IPS-15b (cell line): ENCODE results near the gene MYO1H.
A peak's percentile ranks its signal among the peaks of the same experiment; 100 is the strongest.

Experiments used
- H3K27me3 ChIP-seq: one replicate; pipeline ENCODE4 v1.6.1; 2013; ENCODE audit warnings: low read length; ENCODE audit not compliant: control insufficient read depth, insufficient read depth
- H3K36me3 ChIP-seq: one replicate; pipeline ENCODE4 v1.6.1; 2013; ENCODE audit warnings: low read length; ENCODE audit not compliant: control insufficient read depth, insufficient read depth
- H3K4me1 ChIP-seq: one replicate; pipeline ENCODE4 v1.6.1; 2013; ENCODE audit warnings: mild to moderate bottlenecking, low read length; ENCODE audit not compliant: control insufficient read depth, insufficient read depth
- H3K4me3 ChIP-seq: one replicate; pipeline ENCODE4 v1.5.1; 2013; ENCODE audit warnings: low read depth, low read length
- H3K9ac ChIP-seq: one replicate; pipeline ENCODE4 v1.6.1; 2013; ENCODE audit warnings: low read depth, mild to moderate bottlenecking, low read length
- H3K9me3 ChIP-seq: one replicate; pipeline ENCODE4 v1.6.1; 2013; ENCODE audit warnings: mild to moderate bottlenecking, low read length; ENCODE audit not compliant: control insufficient read depth, insufficient read depth

MYO1H gene

DNA sequence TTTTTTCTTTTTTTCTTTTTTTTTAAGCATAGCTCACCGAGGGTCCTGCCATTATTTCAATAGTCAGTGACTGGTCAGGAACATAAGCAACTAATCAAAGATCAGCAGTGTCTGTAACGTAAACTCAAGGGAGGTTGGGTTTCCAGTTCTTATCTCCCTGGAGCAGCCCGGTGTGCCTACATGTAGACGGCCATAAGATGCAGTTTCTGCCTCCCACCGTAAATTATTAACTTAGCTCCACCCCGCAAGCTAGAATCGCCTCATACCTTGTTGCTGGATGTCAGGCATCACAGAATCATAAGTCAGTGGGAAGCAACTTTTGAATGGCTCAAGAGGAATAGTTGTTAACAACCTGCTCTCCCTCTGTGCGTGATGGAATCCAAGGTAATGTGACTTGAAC is at the start of gene MYO1H:
TSS of gene MYO1H (plus strand) at position 312 of the 400 bp plus-strand sequence. CDS start at position 373, 61 bp downstream.
- no peak within 1 kb of the TSS for H3K9ac ChIP-seq
- H3K27me3 ChIP-seq = no peaks in the 10 kb centered on the region
- H3K9me3 ChIP-seq = no peaks in the 10 kb centered on the region
- no peaks in the 10 kb centered on the region for H3K36me3 ChIP-seq
- no peak within 1 kb of the TSS for H3K4me3 ChIP-seq
- no peaks in the 10 kb centered on the region for H3K4me1 ChIP-seq

DNA sequence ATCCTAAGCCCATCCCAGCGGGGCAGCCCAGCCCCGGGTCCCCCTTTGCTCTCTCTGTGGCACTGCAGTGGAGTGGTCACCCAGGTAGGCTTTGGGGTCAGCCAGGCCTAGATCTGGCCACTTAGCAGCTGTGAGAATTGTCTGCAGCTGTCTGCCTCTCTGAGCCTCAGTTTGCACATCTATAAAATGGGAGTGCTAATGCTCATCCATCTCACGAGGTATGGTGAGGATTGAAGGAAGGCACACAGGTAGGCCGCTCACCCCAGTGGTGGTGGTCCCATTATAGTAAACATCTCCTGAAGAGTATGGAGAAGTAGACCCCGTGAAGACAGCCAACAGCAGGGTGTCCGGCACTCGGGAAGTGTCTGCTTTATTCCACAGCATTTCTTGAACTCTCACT is 47.9 kb upstream of the MYO1H start:
- no peaks in the 10 kb centered on the region for H3K9me3 ChIP-seq
- no peak overlapping the region for H3K9ac ChIP-seq
- no peaks in the 10 kb centered on the region for H3K27me3 ChIP-seq
- H3K4me3 ChIP-seq = no peak overlapping the region
- H3K36me3 ChIP-seq = no peaks in the 10 kb centered on the region
- no peaks in the 10 kb centered on the region for H3K4me1 ChIP-seq

- no peaks in the 10 kb centered on the region for H3K36me3 ChIP-seq
- H3K4me3 ChIP-seq = no peak overlapping the region
- H3K4me1 ChIP-seq = no peaks in the 10 kb centered on the region
- H3K27me3 ChIP-seq = peaks cover 6% of the 10 kb centered on the region
- no peaks in the 10 kb centered on the region for H3K9me3 ChIP-seq
- H3K9ac ChIP-seq = no peak overlapping the region
These were observed 46.0 kb upstream of the MYO1H start for GRCh38 chr12:109301643-109302168.

DNA sequence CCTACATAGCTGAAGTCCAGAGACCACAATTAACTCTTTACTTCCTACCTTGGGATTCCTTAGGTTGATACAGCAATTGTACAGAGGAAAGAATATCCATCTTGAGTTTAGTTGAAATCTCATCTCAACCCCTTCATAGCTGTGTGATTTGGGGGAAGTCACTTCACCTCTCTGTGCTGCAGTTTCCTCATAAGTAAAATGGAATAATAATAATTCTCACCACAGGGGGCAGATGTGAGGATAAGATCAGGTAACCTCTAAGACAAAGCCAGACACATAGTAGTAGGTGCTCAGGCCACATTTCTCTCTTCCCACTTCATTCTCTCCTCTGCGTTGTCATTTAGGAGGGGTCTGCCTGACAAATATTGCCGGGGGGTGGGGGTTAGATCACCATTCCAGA is 45.3 kb upstream of the MYO1H start:
- Histone ChIP-seq H3K4me3 (no peak overlapping the region), H3K4me1 (no peaks in the 10 kb centered on the region), H3K36me3 (no peaks in the 10 kb centered on the region), H3K27me3 (peaks cover 12% of the 10 kb centered on the region), H3K9me3 (no peaks in the 10 kb centered on the region), H3K9ac (no peak overlapping the region)

GRCh38 chr12:109302770-109303169 is 44.9 kb upstream of the MYO1H start:
- H3K4me3 ChIP-seq = no peak overlapping the region

DNA sequence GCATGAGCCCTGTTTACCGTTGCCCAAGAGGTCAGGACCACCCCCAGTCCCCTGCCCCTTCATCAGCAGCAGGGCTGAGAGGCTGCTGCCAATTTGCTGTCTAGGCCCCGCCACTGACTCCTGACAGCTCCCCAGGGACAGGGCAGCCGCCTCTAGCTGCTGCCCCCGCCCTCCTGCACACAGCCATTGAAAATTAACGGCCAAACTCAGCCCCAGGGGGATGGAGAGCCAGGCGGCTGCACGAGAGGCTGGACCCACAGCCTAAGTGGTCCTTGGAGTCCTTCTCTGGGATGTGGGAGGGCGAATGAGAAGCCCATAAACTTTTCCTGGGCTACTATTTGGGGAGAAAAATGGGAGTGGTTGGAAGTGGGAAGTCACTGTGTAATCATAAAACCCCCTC is 43.2 kb upstream of the MYO1H start:
- no peaks in the 10 kb centered on the region for H3K4me1 ChIP-seq
- no peak overlapping the region for H3K9ac ChIP-seq
- no peaks in the 10 kb centered on the region for H3K9me3 ChIP-seq
- H3K4me3 ChIP-seq = no peak overlapping the region
- H3K27me3 ChIP-seq = peaks cover 27% of the 10 kb centered on the region
- H3K36me3 ChIP-seq = no peaks in the 10 kb centered on the region

More at GRCh38 chr12:109302770-109303169, 44.9 kb upstream of the MYO1H start:
- Histone ChIP-seq H3K27me3 (peaks cover 16% of the 10 kb centered on the region), H3K9me3 (no peaks in the 10 kb centered on the region), H3K36me3 (no peaks in the 10 kb centered on the region), H3K9ac (no peak overlapping the region), H3K4me1 (no peaks in the 10 kb centered on the region)

GRCh38 chr12:109305547-109305946 is 42.2 kb upstream of the MYO1H start:
- peaks cover 33% of the 10 kb centered on the region for H3K27me3 ChIP-seq
- no peak overlapping the region for H3K9ac ChIP-seq
- H3K4me3 ChIP-seq = no peak overlapping the region
- H3K4me1 ChIP-seq = no peaks in the 10 kb centered on the region
- H3K36me3 ChIP-seq = no peaks in the 10 kb centered on the region
- H3K9me3 ChIP-seq = no peaks in the 10 kb centered on the region

GRCh38 chr12:109307051-109307450 is 40.6 kb upstream of the MYO1H start:
- H3K9ac ChIP-seq = no peak overlapping the region
- H3K36me3 ChIP-seq = no peaks in the 10 kb centered on the region
- H3K4me3 ChIP-seq = no peak overlapping the region
- no peaks in the 10 kb centered on the region for H3K9me3 ChIP-seq
- no peaks in the 10 kb centered on the region for H3K4me1 ChIP-seq
- H3K27me3 ChIP-seq = peaks cover 48% of the 10 kb centered on the region

DNA sequence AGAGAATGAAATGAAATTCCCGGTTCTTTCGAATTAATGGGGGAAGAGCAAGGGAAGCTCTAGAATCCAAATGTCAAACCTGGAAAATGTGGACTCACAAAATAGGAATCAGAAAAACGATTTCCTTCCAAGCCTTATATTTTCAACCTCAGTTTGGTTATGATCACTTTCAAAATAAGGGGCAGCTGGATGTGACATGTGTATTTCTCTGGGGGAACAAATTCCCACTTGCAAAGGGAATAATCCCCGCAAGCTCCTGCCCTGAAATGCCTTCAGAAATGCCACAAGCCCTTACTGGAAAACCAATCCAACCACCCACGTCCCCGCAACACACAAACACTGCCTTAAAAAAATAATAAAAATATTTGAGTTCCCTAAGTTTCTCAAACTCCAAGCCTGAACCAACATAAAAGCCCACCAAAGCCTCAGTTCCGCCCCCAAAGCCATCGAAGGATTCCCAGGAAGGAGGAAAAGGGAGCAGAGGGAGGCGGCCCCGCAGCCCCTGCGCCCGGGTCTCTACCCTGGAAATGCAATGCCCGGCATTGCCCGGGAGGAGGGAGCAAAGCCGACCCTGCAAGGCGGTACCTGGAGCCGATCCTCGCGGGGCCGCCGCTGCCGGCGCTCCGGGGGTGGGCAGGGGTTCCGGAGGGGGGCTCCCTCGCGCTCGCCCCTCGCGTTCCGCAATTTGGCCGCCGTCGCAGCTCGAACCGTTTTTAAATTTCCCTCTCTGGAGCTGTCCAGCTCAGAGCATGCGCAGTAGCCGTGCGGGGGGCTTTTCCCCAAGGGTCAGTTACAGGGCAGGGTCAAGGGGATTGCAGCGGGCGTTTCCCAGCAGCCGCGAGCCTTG is 38.9 kb upstream of the MYO1H start, which contains the start of gene FOXN4:
TSS of gene FOXN4 (minus strand) at position 751 of the 847 bp plus-strand sequence. CDS start 963 bp downstream, outside the sequence.
- Histone ChIP-seq H3K9ac (no peak within 1 kb of the TSS), H3K36me3 (no peaks in the 10 kb centered on the region), H3K4me1 (no peaks in the 10 kb centered on the region), H3K9me3 (no peaks in the 10 kb centered on the region), H3K4me3 (peak within 1 kb of the TSS; percentile 70), H3K27me3 (peaks cover 54% of the 10 kb centered on the region)

DNA sequence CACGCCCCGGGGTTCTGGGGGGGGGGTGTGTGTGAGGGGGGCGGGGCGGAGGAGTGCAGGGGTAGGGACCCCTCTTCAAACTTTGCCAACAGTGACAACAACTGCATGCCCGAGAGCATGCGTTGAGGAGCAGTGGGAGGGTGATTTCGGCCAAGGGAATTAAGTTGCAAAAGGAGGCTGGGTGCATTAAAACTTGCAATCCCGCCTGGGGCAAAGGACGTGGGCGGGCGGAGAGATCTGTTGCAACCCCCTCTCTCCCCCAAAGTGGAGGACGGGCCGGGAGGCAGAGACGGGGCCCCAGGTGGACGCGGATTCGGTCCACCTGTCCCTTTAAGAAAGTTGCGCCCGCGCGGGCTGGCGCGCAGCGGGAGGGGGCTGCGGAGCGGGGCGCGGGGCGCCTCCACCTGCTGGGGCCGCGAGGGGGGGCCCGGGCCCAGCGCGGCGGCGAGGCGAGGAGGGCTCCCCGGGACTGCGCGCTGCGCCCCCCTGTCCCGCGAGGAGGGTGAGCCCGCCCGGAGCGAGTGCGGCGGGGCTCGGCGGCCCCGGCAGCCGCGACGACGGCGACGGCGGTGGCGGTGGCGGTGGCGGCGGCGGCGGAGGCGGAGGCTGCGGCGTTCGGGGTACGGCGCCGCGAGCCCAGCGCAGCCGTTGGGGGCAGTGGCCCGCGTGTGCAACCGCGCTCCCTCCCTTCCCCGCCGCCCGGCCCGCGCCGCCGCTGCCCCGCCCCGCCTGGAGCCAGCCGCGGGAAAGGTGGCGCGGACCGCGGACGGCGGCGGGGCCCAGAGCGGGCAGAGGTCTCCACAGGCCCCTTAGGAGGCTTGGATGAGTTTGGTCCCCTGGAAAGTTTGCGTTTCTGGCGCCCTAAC is 38.1 kb upstream of the MYO1H start:
- H3K36me3 ChIP-seq = no peaks in the 10 kb centered on the region
- H3K9ac ChIP-seq = no peak overlapping the region
- H3K27me3 ChIP-seq = peaks cover 54% of the 10 kb centered on the region
- H3K9me3 ChIP-seq = no peaks in the 10 kb centered on the region
- no peaks in the 10 kb centered on the region for H3K4me1 ChIP-seq
- H3K4me3 ChIP-seq = peak overlapping the region; percentile 70

DNA sequence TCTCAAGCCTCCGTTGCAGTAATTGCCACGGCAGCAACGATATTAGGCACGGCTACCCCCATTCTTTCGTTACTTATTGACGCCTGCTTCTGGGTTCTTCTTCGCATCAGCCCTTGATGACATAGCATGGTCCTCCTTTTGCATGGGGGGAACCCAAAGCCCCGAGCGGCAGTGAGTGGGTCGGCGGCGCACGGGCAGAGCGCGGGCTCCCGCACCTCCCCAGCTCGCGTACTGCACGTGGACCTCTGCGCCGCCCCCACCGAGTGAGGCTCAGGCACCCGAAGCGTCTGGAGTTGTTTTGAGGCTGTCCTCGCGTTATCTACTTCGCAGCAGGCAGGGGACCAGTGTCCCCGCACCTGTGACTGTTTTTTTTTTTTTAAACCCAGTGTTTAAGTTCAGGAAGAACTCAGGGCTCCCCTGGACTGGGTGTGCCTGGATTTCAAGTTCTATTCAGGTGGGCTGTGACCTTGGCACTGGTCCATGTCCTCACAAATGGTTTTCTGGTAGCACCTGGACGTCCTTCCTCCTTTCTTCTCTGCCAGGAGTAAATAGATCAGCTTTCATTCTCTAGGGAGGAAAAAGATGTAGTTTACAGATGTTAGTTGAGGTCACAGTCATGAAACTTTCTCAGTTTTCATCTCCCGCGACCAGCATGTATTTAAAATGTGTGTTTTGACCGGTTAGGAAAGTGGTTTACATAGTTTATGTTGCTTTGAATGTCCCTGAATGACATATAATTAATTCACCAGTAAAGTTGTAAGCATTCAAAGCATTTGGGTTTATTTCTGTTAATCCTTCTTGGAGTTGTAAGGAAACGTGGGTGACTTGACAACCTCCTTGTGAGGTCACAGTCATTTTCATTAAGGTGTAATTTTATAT is 37.2 kb upstream of the MYO1H start:
- H3K4me1 ChIP-seq = no peaks in the 10 kb centered on the region
- H3K9ac ChIP-seq = no peak overlapping the region
- no peaks in the 10 kb centered on the region for H3K36me3 ChIP-seq
- H3K27me3 ChIP-seq = peaks cover 54% of the 10 kb centered on the region
- peak overlapping the region; percentile 69 for H3K4me3 ChIP-seq
- no peaks in the 10 kb centered on the region for H3K9me3 ChIP-seq
